Sigmoid colon (tissue), 4 donors: ENCODE results near the gene IL9.

Experiments used
- EP300 ChIP-seq, 4 donors: sonication (generic); formaldehyde crosslinking; IDR thresholded peaks; one replicate each; pipeline ENCODE4 v1.6.1; 2017; ENCODE audit warnings: antibody characterized with exemption in 4 of 4
- POLR2A ChIP-seq, 2 donors: fragments of 450-650 bp; IDR thresholded peaks; one replicate each; pipeline ENCODE4 v1.6.1; 2016; ENCODE audit warnings: antibody characterized with exemption in 2 of 2, mild to moderate bottlenecking in 2 of 2, moderate library complexity in 2 of 2
- POLR2AphosphoS5 ChIP-seq, 4 donors: sonication (generic); formaldehyde crosslinking; IDR thresholded peaks; one replicate each; pipeline ENCODE4 v1.6.1; 2017; ENCODE audit warnings: antibody characterized with exemption in 4 of 4
- TF ChIP-seq, protein P1 (sequence below), 4 experiments: fragments of 450-650 bp in 3 of 4; fragments of 200-600 bp in 1 of 4; IDR thresholded peaks; one replicate each; pipeline ENCODE4 v1.5.1; 2016 to 2019; ENCODE audit warnings: antibody characterized with exemption in 4 of 4, mild to moderate bottlenecking in 3 of 4, moderate library complexity in 2 of 4

GRCh38 chr5:135900276-135900675 lies 4.6 kb upstream of the IL9 start:
- TF ChIP-seq, protein P1, sequence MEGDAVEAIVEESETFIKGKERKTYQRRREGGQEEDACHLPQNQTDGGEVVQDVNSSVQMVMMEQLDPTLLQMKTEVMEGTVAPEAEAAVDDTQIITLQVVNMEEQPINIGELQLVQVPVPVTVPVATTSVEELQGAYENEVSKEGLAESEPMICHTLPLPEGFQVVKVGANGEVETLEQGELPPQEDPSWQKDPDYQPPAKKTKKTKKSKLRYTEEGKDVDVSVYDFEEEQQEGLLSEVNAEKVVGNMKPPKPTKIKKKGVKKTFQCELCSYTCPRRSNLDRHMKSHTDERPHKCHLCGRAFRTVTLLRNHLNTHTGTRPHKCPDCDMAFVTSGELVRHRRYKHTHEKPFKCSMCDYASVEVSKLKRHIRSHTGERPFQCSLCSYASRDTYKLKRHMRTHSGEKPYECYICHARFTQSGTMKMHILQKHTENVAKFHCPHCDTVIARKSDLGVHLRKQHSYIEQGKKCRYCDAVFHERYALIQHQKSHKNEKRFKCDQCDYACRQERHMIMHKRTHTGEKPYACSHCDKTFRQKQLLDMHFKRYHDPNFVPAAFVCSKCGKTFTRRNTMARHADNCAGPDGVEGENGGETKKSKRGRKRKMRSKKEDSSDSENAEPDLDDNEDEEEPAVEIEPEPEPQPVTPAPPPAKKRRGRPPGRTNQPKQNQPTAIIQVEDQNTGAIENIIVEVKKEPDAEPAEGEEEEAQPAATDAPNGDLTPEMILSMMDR (IDR thresholded peaks at IDR 0.05), result no peak
- no peak for TF ChIP-seq POLR2A (IDR thresholded peaks at IDR 0.05)
- no peak for TF ChIP-seq POLR2AphosphoS5 (IDR thresholded peaks at IDR 0.05)
- no peak for TF ChIP-seq EP300 (IDR thresholded peaks at IDR 0.05)
